Erythroblast (primary cell): ENCODE data around the gene TNK1.

Source experiments
- GATA1 ChIP-seq: IDR thresholded peaks from 2 replicates; pipeline ENCODE4 v1.6.1; 2011; ENCODE audit warnings: low read depth, mild to moderate bottlenecking, control low read depth, low read length, moderate library complexity
- POLR2A ChIP-seq: IDR thresholded peaks from 2 replicates; pipeline ENCODE4 v1.6.1; 2011; ENCODE audit warnings: mild to moderate bottlenecking, low read length

GRCh38 chr17:7425316-7425715 lies 44.4 kb downstream of the TNK1 start, which contains the start of gene SPEM2:
- TF ChIP-seq POLR2A, result no peak
- TF ChIP-seq GATA1, result no peak
